Left ventricle myocardium inferior (tissue), 1 donor: ENCODE measurements around the gene CDH4. TPM values are rescaled to one million over a fixed set of nuclear protein-coding genes. Genes with fewer than 3 reads are reported as not detected.

Experiments used
- DNase-seq: peaks from one replicate; pipeline ENCODE4 v3.0.0-alpha.2; 2020
- H3K27ac ChIP-seq: fragments of 200-600 bp; replicated peaks from 2 replicates; pipeline ENCODE4 v1.8.0; 2021
- H3K27me3 ChIP-seq: fragments of 200-600 bp; 2 replicates; pipeline ENCODE4 v1.8.0; 2021; ENCODE audit warnings: low read depth
- H3K36me3 ChIP-seq: fragments of 200-600 bp; 2 replicates; pipeline ENCODE4 v1.8.0; 2021
- H3K4me1 ChIP-seq: fragments of 200-600 bp; 2 replicates; pipeline ENCODE4 v1.8.0; 2021
- H3K4me3 ChIP-seq: fragments of 200-600 bp; 2 replicates; pipeline ENCODE4 v1.8.0; 2021; ENCODE audit warnings: mild to moderate bottlenecking, moderate library complexity
- H3K9me3 ChIP-seq: fragments of 200-600 bp; replicated peaks from 2 replicates; pipeline ENCODE4 v1.8.0; 2021
- intact Hi-C: fragments of 100-400 bp; cut with micrococcal nuclease; formaldehyde crosslinking; loops from one replicate; pipeline ENCODE4 v1.11.0; 2022
- total RNA-seq: library from RNA; stranded (reverse); fragmentation: NEBNext Ultra II Directional; extraction: Animal tissue kit (Norgen Biotek cat#: 25700); gene quantifications from one replicate; pipeline ENCODE4 v1.2.1, GENCODE V29; 2021
- TF ChIP-seq, protein P1 (sequence below): fragments of 200-600 bp; IDR thresholded peaks from 2 replicates; pipeline ENCODE4 v1.8.0; 2021; ENCODE audit warnings: antibody characterized with exemption, mild to moderate bottlenecking, borderline replicate concordance
- donor health status: DM: no; HTN: yes; CAD: no; lungs with severe emphysema.

CDH4 gene
- total RNA-seq, 1 donor from 2014 or later: 0.05 TPM

DNA sequence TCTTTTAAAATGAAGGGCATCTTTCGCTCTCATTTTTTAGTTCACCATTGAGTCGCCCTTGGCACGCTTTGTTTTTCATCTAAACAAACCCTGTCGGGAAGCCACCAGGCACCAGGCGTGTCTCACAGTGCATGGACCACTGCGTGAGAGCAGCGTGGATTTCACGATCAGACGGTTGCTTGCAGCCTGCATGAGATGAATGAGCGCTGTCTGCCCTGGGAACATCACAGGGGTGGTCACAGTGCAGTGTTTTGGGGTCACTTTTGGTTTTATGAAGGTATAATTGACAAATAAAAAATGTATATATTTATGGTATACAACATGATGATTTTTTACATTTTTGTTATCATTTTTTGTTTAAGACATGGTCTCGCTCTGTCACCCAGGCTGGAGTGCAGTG lies 61.3 kb downstream of the CDH4 start:
- Histone ChIP-seq H3K27me3 (peaks cover 80% of the 10 kb centered on the region), H3K4me3 (no peak overlapping the region), H3K36me3 (no peaks in the 10 kb centered on the region), H3K4me1 (no peaks in the 10 kb centered on the region), H3K9me3 (no peaks in the 10 kb centered on the region), H3K27ac (no peak overlapping the region)
- intact Hi-C loops: no loop called here
- no peak for DNase-seq
- TF ChIP-seq, protein P1, sequence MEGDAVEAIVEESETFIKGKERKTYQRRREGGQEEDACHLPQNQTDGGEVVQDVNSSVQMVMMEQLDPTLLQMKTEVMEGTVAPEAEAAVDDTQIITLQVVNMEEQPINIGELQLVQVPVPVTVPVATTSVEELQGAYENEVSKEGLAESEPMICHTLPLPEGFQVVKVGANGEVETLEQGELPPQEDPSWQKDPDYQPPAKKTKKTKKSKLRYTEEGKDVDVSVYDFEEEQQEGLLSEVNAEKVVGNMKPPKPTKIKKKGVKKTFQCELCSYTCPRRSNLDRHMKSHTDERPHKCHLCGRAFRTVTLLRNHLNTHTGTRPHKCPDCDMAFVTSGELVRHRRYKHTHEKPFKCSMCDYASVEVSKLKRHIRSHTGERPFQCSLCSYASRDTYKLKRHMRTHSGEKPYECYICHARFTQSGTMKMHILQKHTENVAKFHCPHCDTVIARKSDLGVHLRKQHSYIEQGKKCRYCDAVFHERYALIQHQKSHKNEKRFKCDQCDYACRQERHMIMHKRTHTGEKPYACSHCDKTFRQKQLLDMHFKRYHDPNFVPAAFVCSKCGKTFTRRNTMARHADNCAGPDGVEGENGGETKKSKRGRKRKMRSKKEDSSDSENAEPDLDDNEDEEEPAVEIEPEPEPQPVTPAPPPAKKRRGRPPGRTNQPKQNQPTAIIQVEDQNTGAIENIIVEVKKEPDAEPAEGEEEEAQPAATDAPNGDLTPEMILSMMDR: no peak

DNA sequence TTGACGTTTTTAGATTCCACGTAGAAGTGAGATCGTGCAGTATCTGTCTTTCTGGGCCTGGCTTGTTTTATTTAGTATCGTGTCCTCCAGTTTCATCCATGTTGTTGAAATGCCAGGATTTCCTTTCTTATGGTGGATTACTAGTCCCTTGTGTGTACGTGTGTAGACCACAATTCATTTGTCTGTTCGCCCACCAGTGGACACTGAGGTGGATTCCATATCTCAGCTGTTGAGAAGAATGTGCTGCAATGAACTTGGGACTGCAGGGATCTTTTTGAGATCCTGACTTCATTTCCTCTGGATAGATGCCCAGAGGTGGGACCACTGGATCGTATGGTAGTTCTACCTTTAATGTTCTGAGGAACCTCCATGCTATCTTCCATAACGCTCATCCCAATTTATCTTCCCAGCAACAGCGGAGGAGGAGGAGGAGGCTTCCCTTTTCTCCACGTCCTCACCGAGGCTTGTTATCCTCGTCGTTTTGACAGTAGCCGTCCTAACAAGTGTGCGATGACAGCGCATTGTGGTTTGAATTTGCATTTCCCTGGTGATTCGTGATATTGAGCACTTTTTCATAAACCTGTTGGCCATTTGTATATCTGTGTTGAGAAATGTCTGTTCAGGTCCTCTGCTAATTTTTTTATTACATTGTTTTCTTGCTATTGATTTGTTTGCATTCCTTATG lies 62.4 kb downstream of the CDH4 start:
- TF ChIP-seq, protein P1: no peak
- Histone ChIP-seq H3K9me3 (no peaks in the 10 kb centered on the region), H3K27ac (no peak overlapping the region), H3K36me3 (no peaks in the 10 kb centered on the region), H3K4me1 (no peaks in the 10 kb centered on the region), H3K27me3 (peaks cover 88% of the 10 kb centered on the region), H3K4me3 (no peak overlapping the region)
- intact Hi-C loops: no loop called here
- no peak for DNase-seq

DNA sequence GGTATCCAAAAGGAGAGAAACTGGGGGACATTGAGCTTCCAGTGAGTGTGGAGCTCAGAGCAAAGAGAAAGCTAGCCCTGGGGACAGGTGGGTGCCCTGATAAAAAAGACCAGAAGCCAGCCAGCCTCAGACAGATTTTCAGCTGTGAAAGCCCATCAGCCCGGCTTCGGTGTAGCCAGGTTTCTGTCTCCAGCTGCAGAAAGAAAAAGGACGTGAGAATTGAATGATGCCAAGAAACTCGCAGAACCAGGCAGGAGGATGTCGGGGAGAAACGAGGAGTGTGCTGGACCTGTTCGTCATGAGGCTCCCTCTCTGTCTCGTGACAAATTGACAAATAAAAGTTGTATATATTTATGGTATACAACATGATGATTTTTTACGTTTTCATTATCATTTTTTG lies 63.3 kb downstream of the CDH4 start:
- intact Hi-C loops: no loop called here
- TF ChIP-seq, protein P1: no peak

DNA sequence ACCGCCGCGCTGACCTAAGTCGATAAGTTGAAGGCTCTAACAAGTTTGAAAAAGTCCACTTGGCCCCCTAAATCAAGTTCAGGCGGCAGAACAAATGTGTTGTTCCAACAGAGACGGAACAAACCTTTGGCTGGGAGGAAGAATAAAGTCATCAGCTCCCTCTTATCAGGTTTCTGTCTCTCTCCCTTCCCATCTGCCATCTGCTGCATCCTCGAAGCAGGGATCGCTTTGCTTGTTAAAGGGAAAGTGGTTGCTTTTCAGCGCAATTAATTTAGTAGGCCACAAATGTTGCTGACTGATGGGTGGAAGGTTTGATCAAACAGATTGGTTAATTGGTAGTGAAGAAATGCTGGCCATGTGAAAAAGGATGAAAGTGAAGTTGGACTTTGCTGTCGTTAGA lies 64.3 kb downstream of the CDH4 start:
- no peak for DNase-seq
- Histone ChIP-seq H3K4me1 (no peaks in the 10 kb centered on the region), H3K27me3 (peaks cover 96% of the 10 kb centered on the region)

More for the DNA sequence above, 63.3 kb downstream of the CDH4 start:
- no peaks in the 10 kb centered on the region for H3K36me3 ChIP-seq
- H3K4me1 ChIP-seq: no peaks in the 10 kb centered on the region
- H3K4me3 ChIP-seq: no peak overlapping the region
- no peaks in the 10 kb centered on the region for H3K9me3 ChIP-seq
- H3K27me3 ChIP-seq: peaks cover 96% of the 10 kb centered on the region
- H3K27ac ChIP-seq: no peak overlapping the region
- no peak for DNase-seq

DNA sequence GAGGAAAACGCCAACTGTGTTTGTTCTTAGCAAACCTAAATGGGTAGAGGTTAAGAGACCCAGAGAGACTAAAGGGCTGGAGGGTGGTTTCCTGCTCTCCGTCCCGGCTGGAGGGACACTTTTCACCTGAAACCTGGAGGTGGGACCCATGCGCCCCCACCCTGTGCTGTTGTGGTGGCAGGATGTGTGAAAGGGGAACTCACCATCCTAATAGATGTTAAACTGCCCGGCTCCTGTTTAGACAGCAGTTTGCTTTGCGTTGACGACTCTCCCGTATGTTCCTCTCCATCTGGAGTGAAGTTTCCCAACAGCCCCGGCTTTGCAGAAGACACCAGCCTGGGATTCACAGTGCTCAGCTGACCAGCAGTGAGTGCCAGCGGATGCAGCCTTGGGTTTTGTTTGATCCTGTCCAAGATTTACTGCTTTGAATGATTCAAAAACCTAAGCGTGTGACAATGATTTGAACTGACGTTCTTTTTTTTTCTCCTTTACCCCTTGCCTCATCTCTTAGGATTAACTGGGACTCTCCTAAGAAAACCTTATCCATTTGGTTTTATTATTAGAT lies 66.0 kb downstream of the CDH4 start:
- no peak for DNase-seq
- H3K27me3 ChIP-seq: peaks cover 99% of the 10 kb centered on the region
- TF ChIP-seq, protein P1: no peak
- no peaks in the 10 kb centered on the region for H3K36me3 ChIP-seq
- H3K4me3 ChIP-seq: no peak overlapping the region
- no peaks in the 10 kb centered on the region for H3K4me1 ChIP-seq
- intact Hi-C loops: no loop called here
- H3K9me3 ChIP-seq: no peaks in the 10 kb centered on the region
- H3K27ac ChIP-seq: no peak overlapping the region

More for the DNA sequence above, 64.3 kb downstream of the CDH4 start:
- no peaks in the 10 kb centered on the region for H3K9me3 ChIP-seq
- H3K36me3 ChIP-seq: no peaks in the 10 kb centered on the region
- H3K4me3 ChIP-seq: no peak overlapping the region
- intact Hi-C loops: no loop called here
- H3K27ac ChIP-seq: no peak overlapping the region
- TF ChIP-seq, protein P1: no peak
